CD4-positive, alpha-beta T cell treated with Interleukin-15 for 1 hour (primary cell): ENCODE data around the gene MYO1B.
A peak's percentile ranks its signal among the peaks of the same experiment; 100 is the strongest.

Experiments
- DNase-seq: peaks from one replicate; pipeline ENCODE4 v3.0.0-alpha.2; 2020

MYO1B gene

GRCh38 chr2:191301971-191302370, 56.8 kb downstream of the MYO1B start:
- no peak for DNase-seq

DNA sequence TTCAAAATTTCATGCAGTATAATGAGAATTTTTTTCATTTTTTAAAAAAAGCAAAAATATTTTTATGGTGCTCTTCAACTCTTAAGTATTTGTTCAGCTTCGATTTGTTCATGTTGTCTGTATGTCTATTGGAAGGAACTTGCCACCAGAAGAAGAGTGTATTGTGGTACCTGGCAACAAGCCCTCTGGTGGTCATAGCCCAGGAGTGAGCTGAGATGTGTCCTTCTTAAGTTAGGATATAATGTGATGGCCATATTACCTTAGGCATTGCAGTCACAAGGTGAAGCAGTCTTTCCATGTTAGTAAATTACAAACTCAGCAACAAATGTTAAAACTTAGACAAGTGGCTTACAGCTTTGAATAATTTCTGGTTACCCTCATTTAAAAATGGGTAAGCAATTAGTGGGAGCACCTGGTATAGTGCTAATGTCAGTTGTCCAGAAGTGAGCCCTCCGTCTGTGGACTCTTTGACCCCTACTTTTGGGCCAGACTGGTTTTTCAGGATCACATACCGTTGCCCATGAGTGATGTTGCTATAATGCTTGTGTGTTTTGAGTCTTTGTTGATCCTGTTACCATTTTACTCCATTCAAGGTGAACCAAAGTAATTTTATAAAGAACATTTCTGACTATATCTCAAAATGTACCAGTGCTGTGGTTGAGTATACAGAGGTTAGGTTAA, 57.4 kb downstream of the MYO1B start:
- no peak for DNase-seq

- DNase-seq: no peak
These were observed 58.2 kb downstream of the MYO1B start for GRCh38 chr2:191303140-191304005.

GRCh38 chr2:191304939-191305875, 60.0 kb downstream of the MYO1B start:
- no peak for DNase-seq

GRCh38 chr2:191308026-191308425, 62.8 kb downstream of the MYO1B start:
- no peak for DNase-seq

GRCh38 chr2:191311156-191311555, 66.0 kb downstream of the MYO1B start:
- no peak for DNase-seq

DNA sequence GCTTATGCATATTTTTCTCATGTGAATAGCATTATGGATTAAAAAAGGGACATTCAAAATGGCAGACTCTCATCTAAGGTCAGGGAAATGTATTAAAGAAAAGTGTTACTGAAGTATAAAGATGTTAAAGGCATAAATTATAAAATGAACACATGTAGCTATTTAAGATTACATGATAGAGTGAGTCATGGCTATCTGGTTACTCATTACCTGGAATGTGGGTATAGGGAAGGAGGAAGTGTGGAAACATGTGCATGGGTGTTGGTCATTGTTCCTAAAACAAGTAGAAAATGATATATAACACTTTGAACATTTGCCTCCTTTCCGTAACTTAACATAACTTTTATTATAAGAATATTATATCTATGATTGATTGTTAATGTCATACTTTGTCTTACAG, 66.4 kb downstream of the MYO1B start:
- DNase-seq: no peak

GRCh38 chr2:191312163-191312562, 67.0 kb downstream of the MYO1B start:
- no peak for DNase-seq

- no peak for DNase-seq
These were observed 67.5 kb downstream of the MYO1B start for GRCh38 chr2:191312662-191313061.

- DNase-seq: no peak
These were observed 69.6 kb downstream of the MYO1B start for GRCh38 chr2:191314697-191315364.

DNA sequence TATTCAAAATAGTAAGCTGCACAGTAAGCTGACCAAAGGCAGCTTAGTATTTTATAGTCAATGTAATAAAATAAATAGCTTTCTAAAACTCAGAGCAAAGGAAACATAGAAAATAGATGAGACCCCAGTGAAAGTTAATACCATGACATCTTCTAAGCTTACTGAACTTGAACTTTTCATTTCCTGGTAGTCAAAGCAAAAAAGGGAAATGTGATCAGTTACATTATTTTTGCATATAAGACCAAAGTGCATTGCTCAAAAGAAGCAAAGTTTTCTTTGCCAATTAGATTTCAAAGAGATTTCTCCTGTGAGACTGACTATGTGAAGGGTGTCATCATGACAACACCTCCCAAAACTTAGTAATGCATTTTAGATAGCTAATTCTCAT, 70.2 kb downstream of the MYO1B start:
- no peak for DNase-seq

DNA sequence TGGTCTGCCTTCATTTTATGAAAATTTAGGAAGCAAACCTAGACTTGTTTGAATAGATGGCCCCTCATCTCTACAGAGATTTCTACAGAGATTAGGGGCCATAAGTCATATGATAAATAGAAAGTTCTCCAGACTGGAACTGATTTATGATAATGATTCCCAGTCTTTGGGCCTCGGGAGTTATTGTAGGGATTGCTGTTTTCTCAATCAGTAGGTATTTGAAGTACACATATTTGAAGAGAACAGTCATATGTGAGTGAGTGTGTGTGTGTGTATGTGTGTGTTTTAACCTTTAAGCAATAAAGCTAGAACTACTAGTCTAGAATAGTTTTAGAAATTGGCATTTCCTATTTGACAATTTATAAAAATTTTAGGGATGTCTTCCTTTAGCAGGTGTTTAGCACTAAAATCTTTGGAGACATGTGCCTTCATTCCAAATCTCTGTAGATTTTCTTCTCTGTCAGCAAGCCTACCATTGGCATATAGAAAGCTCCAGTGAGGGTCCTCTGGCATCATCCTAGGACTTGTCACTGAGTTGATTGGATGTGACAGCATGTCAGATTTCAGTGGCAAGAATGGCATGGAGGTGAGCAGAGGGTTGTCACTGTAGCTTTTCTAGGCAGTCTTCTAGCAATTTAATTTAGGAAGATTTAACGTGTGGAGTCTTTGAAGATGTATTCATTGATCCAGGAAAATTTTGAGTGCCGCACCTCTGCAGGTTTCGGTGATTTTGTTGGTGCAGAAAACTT, 71.2 kb downstream of the MYO1B start:
- DNase-seq: no peak

DNA sequence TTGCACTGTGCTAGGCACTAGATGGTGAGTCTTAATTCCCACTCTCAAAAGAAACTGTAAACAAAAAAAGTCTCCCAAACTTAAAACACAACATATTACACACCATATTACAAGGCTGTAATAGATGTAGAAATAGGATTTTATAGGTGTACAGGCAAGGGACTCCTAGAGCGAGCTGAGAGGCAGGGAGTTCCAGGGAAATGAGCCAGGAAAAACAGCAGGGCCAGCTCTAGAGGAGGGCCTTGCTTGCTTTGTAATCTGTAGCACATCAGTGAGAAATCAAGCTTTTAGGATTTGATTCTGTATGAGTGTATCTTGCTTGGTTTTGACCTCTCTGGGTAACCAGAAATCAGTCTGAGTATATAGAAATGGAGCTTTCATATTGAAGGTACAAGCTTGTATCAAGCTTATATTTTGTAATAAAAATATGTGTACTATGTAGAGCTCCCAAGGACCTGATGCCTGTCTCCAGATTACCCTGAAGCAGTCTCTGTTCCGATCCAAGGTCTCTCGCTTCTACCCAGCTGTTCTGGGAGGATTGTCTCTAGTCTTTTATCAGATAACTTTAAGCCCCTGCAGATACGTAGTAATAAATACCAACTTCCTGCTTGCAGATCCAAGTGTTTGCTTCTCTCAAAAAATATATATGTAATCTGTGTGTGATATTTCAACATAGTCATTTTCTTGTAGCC, 73.0 kb downstream of the MYO1B start:
- DNase-seq: no peak

GRCh38 chr2:191318729-191319078, 73.5 kb downstream of the MYO1B start:
- DNase-seq: no peak

DNA sequence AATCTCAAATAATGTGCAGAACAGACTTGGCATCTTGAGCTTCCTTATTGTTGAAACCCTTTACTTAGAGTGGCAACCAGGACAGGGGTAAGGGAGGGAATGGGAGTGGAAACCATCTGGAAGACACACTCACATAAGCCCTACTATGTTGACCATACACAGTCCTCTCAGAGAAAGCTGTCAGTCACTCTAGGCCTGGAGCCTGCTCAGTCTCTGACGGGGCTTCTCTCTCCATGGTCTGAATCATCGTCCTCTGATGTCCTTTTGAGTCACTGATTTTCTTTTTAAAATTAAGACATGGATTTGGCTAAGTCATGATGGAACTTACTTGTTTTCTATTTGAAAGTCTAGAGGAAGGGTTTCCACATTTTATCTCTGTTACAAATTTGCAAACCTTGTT, 74.0 kb downstream of the MYO1B start:
- DNase-seq: no peak

- DNase-seq: no peak
These were observed 75.7 kb downstream of the MYO1B start for GRCh38 chr2:191320881-191321280.

DNA sequence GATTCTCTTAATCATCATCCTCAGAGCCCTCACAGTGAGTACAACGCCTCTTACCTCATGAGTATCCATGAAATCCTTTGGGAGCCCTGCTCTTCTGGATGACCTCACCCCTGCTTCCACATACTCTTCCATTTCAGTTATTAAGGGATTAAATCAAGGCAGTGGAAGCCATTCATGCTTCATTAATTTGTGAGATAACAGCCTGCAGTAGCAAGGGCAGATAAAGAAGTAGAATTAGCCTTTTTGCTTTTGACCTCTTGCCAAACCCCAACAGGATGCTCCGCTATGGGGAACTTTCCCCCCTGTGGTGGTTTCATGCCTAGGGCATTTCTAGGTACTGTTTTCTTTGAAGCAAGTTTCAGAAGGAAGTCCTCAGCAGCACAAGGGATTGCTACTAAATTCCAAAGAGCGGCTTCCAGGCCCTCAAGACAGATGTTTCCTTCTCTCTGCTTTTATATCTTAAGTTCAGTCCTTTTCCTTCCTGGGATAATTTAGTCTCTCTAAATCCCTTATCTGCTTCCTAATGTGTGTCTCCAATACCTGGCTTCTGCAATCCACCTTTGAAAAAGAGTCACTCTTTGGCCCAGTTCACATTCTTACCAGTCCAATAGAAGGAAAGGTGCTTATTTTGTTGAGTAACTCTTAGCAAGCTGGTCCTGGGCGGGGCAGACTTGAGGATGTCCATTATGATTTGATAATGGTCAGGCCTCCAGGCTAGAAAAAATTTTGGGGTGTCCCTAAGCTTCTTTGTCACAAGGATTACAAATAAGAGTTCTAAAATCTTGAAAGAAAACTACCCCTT, 76.9 kb downstream of the MYO1B start:
- peak; percentile 23 for DNase-seq

GRCh38 chr2:191322828-191323506, 77.8 kb downstream of the MYO1B start:
- no peak for DNase-seq

DNA sequence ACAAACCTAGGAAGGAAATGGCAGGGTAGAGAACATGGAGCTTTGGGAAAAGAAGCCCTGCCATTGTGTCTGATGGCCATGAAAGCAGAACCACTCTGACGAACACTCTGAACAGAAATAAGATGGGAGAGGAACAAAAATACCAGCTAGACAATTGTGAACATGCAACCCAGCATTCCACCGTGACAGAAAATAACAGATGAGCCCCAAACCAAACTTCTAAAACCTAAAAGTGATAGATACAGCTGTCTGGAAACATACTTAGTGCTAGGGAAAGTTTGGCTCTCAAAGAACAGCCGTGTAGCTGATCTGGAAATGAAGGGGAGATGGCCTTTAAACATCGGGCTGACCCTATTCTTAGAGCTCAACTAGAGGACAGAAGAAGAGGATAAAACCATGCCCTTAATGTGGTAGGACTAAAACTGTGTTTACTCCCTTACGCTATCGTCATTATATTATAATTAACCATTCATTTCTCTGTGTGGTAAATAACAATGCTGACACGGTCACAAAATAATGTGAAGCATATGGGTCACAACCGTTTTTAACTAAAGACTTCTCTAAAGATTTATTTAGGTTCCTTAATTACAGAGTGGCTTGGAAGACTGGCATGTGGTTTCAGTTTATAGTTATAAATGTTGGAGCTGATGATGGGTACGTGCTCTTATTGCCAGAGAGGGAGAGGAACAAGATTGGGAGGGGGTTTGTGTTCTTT, 80.6 kb downstream of the MYO1B start:
- no peak for DNase-seq
